OCI-LY1 (cell line): ENCODE measurements around the gene FYN.

Source experiments
- H2AFZ ChIP-seq: fragments of 200-600 bp; sonication (generic), shearing (Covaris generic); 2 replicates; pipeline ENCODE4 v1.6.0; 2014; ENCODE audit warnings: antibody characterized with exemption, mild to moderate bottlenecking, low read length
- H3F3A ChIP-seq: fragments of 200-600 bp; sonication (generic), shearing (Covaris generic); 2 replicates; pipeline ENCODE4 v1.6.0; 2014; ENCODE audit warnings: mild to moderate bottlenecking, antibody characterized with exemption, low read length, moderate library complexity; ENCODE audit not compliant: insufficient read depth
- H3K27ac ChIP-seq: fragments of 200-600 bp; sonication (generic); 2 replicates; pipeline ENCODE4 v1.5.1; 2014; ENCODE audit warnings: low read length, mixed run types, mild to moderate bottlenecking, low read depth; ENCODE audit not compliant: poor library complexity, severe bottlenecking
- H3K27me3 ChIP-seq: fragments of 200-600 bp; sonication (generic); 2 replicates; pipeline ENCODE4 v1.6.0; 2014; ENCODE audit warnings: antibody characterized with exemption, mild to moderate bottlenecking, low read length, moderate library complexity; ENCODE audit not compliant: insufficient read depth
- H3K36me3 ChIP-seq: fragments of 200-600 bp; sonication (generic); 2 replicates; pipeline ENCODE4 v1.6.1; 2014; ENCODE audit warnings: mild to moderate bottlenecking, antibody characterized with exemption, low read length, moderate library complexity, mixed read lengths; ENCODE audit not compliant: insufficient read depth
- H3K4me1 ChIP-seq: fragments of 200-600 bp; sonication (generic); 2 replicates; pipeline ENCODE4 v1.5.1; 2014; ENCODE audit warnings: mild to moderate bottlenecking, low read length, moderate library complexity; ENCODE audit not compliant: insufficient read depth, severe bottlenecking
- H3K4me2 ChIP-seq: fragments of 200-600 bp; sonication (generic), shearing (Covaris generic); 2 replicates; pipeline ENCODE4 v1.6.1; 2014; ENCODE audit warnings: low read length
- H3K4me3 ChIP-seq: fragments of 200-600 bp; sonication (generic); 2 replicates; pipeline ENCODE4 v1.5.1; 2014; ENCODE audit warnings: low read length, low read depth, mild to moderate bottlenecking, mixed read lengths; ENCODE audit not compliant: poor library complexity, severe bottlenecking
- H3K79me2 ChIP-seq: fragments of 200-600 bp; shearing (Covaris generic); 2 replicates; pipeline ENCODE4 v1.6.1; 2016; ENCODE audit warnings: mixed run types, low read length, mixed read lengths; ENCODE audit not compliant: insufficient read depth
- H3K9ac ChIP-seq: fragments of 200-600 bp; sonication (generic), shearing (Covaris generic); 2 replicates; pipeline ENCODE4 v1.6.1; 2014; ENCODE audit warnings: mild to moderate bottlenecking, low read length, mixed read lengths
- H3K9me2 ChIP-seq: fragments of 200-600 bp; sonication (generic), shearing (Covaris generic); 2 replicates; pipeline ENCODE4 v1.6.1; 2014; ENCODE audit warnings: low read depth, mild to moderate bottlenecking, low read length, mixed read lengths
- H3K9me3 ChIP-seq: fragments of 200-600 bp; shearing (Covaris generic); 2 replicates; pipeline ENCODE4 v1.6.1; 2014; ENCODE audit warnings: low read length, mixed read lengths
- H4K20me1 ChIP-seq: fragments of 200-600 bp; sonication (generic), shearing (Covaris generic); 2 replicates; pipeline ENCODE4 v1.6.0; 2016; ENCODE audit warnings: mild to moderate bottlenecking, low read length; ENCODE audit not compliant: insufficient read depth
- CTCF ChIP-seq: fragments of 200-600 bp; sonication (generic), shearing (Covaris generic); IDR thresholded peaks from 2 replicates; pipeline ENCODE4 v1.5.1; 2017; ENCODE audit warnings: mild to moderate bottlenecking, antibody characterized with exemption, low read length, moderate library complexity, mixed read lengths
- EZH2 ChIP-seq: fragments of 200-600 bp; sonication (generic), shearing (Covaris generic); IDR thresholded peaks from 2 replicates; pipeline ENCODE4 v1.8.0; 2017; ENCODE audit warnings: borderline replicate concordance, mixed run types, mild to moderate bottlenecking, antibody characterized with exemption, low read length, moderate library complexity, mixed read lengths

FYN gene

GRCh38 chr6:111614833-111615582, 258.2 kb downstream of the FYN start:
- H3K27ac ChIP-seq: no peak overlapping the region
- H2AFZ ChIP-seq: no peak overlapping the region
- H3K36me3 ChIP-seq: no peaks in the 10 kb centered on the region; the same call in 1 of the 2 replicates
- no peaks in the 10 kb centered on the region for H3F3A ChIP-seq
- no peak overlapping the region for H3K4me3 ChIP-seq
- H3K27me3 ChIP-seq: no peaks in the 10 kb centered on the region; the same call in 1 of the 2 replicates
- H3K9me2 ChIP-seq: no peaks in the 10 kb centered on the region
- H3K79me2 ChIP-seq: no peaks in the 10 kb centered on the region
- no peak overlapping the region for H3K9ac ChIP-seq
- H3K4me2 ChIP-seq: no peak overlapping the region
- no peaks in the 10 kb centered on the region for H3K9me3 ChIP-seq
- TF ChIP-seq CTCF (no peak), EZH2 (no peak)
- H3K4me1 ChIP-seq: no peaks in the 10 kb centered on the region
- no peaks in the 10 kb centered on the region for H4K20me1 ChIP-seq

GRCh38 chr6:111612379-111612778, 260.9 kb downstream of the FYN start:
- Histone ChIP-seq H3K4me3 (no peak overlapping the region), H3K4me1 (no peaks in the 10 kb centered on the region), H2AFZ (no peak overlapping the region), H3K9me3 (no peaks in the 10 kb centered on the region), H3K79me2 (no peaks in the 10 kb centered on the region), H3K27me3 (no peaks in the 10 kb centered on the region; the same call in 1 of the 2 replicates), H3F3A (no peaks in the 10 kb centered on the region), H3K4me2 (no peak overlapping the region), H4K20me1 (no peaks in the 10 kb centered on the region), H3K9me2 (no peaks in the 10 kb centered on the region), H3K36me3 (no peaks in the 10 kb centered on the region; the same call in 1 of the 2 replicates), H3K9ac (no peak overlapping the region), H3K27ac (no peak overlapping the region)
- TF ChIP-seq CTCF (no peak), EZH2 (no peak)

GRCh38 chr6:111610548-111611172, 262.6 kb downstream of the FYN start:
- TF ChIP-seq CTCF (no peak), EZH2 (no peak)
- H3K9me2 ChIP-seq: no peaks in the 10 kb centered on the region
- no peak overlapping the region for H2AFZ ChIP-seq
- no peak overlapping the region for H3K4me2 ChIP-seq
- no peak overlapping the region for H3K4me3 ChIP-seq
- H3K27me3 ChIP-seq: no peaks in the 10 kb centered on the region; the same call in 1 of the 2 replicates
- no peaks in the 10 kb centered on the region for H3K9me3 ChIP-seq
- no peak overlapping the region for H3K9ac ChIP-seq
- H3K36me3 ChIP-seq: no peaks in the 10 kb centered on the region; the same call in 1 of the 2 replicates
- H3K79me2 ChIP-seq: no peaks in the 10 kb centered on the region
- H4K20me1 ChIP-seq: no peaks in the 10 kb centered on the region
- no peak overlapping the region for H3K27ac ChIP-seq
- no peaks in the 10 kb centered on the region for H3F3A ChIP-seq
- H3K4me1 ChIP-seq: peaks cover 7% of the 10 kb centered on the region
